ENCODE data around the gene SV2A. TPM values are rescaled to one million over a fixed set of nuclear protein-coding genes. Genes with fewer than 3 reads are reported as not detected.

The SV2A gene
- total RNA-seq, 1 experiment from 2014 or later = not detected

GRCh38 chr1:149927056-149927562 lies 9.5 kb upstream of the SV2A start:
- Histone ChIP-seq H3K79me2 (ENCODE audit: low read length) (peaks cover 17% of the 10 kb centered on the region), H2AFZ (ENCODE audit: low read length) (no peak overlapping the region)

GRCh38 chr1:149926296-149926695 lies 8.7 kb upstream of the SV2A start:
- Histone ChIP-seq H3K9me2 (replicated peaks; ENCODE audit: insufficient read depth, low read length) (no peaks in the 10 kb centered on the region), H2AFZ (ENCODE audit: low read length) (no peak overlapping the region), H4K20me1 (ENCODE audit: insufficient read depth, low read depth, low read length) (peaks cover 19% of the 10 kb centered on the region), H3K79me2 (ENCODE audit: low read length) (peaks cover 17% of the 10 kb centered on the region), H3K4me2 (ENCODE audit: low read depth, low read length, poor library complexity, severe bottlenecking) (peak overlapping the region; percentile 97), H3K4me3 (ENCODE audit: low read length) (peak overlapping the region; percentile 74), H3K9ac (ENCODE audit: low read length) (peak overlapping the region; percentile 94; the same call in 1 of the 2 replicates), H3K4me1 (ENCODE audit: low read length) (peaks cover 21% of the 10 kb centered on the region), H3K9me3 (ENCODE audit: low read length) (no peaks in the 10 kb centered on the region), H3K27me3 (ENCODE audit: low read length) (no peaks in the 10 kb centered on the region), H3K36me3 (ENCODE audit: insufficient read depth, low read length) (peaks cover 42% of the 10 kb centered on the region), H3K27ac (ENCODE audit: low read length) (no peak overlapping the region)
- DNase-seq = no peak

More at GRCh38 chr1:149927056-149927562, 9.5 kb upstream of the SV2A start:
- Histone ChIP-seq H4K20me1 (ENCODE audit: insufficient read depth, low read depth, low read length) (peaks cover 19% of the 10 kb centered on the region), H3K36me3 (ENCODE audit: insufficient read depth, low read length) (peaks cover 42% of the 10 kb centered on the region), H3K4me3 (ENCODE audit: low read length) (peak overlapping the region; percentile 74), H3K4me1 (ENCODE audit: low read length) (peaks cover 21% of the 10 kb centered on the region), H3K27me3 (ENCODE audit: low read length) (no peaks in the 10 kb centered on the region), H3K9ac (ENCODE audit: low read length) (peak overlapping the region; percentile 94), H3K4me2 (ENCODE audit: low read depth, low read length, poor library complexity, severe bottlenecking) (peak overlapping the region; percentile 97), H3K27ac (ENCODE audit: low read length) (no peak overlapping the region; the same call in 1 of the 2 replicates), H3K9me2 (replicated peaks; ENCODE audit: insufficient read depth, low read length) (no peaks in the 10 kb centered on the region), H3K9me3 (ENCODE audit: low read length) (no peaks in the 10 kb centered on the region)
- no peak for DNase-seq

- no peaks in the 10 kb centered on the region for H3K27me3 ChIP-seq (ENCODE audit: low read length)
- peaks cover 19% of the 10 kb centered on the region for H4K20me1 ChIP-seq (ENCODE audit: insufficient read depth, low read depth, low read length)
- no peak overlapping the region for H3K9ac ChIP-seq (ENCODE audit: low read length)
- H3K36me3 ChIP-seq (ENCODE audit: insufficient read depth, low read length) = peaks cover 42% of the 10 kb centered on the region
- no peak overlapping the region for H2AFZ ChIP-seq (ENCODE audit: low read length)
- no peaks in the 10 kb centered on the region for H3K9me3 ChIP-seq (ENCODE audit: low read length)
- no peaks in the 10 kb centered on the region for H3K9me2 ChIP-seq (replicated peaks; ENCODE audit: insufficient read depth, low read length)
- peaks cover 17% of the 10 kb centered on the region for H3K79me2 ChIP-seq (ENCODE audit: low read length)
- H3K4me1 ChIP-seq (ENCODE audit: low read length) = peaks cover 21% of the 10 kb centered on the region
- no peak for DNase-seq
- no peak overlapping the region for H3K4me3 ChIP-seq (ENCODE audit: low read length)
- H3K4me2 ChIP-seq (ENCODE audit: low read depth, low read length, poor library complexity, severe bottlenecking) = no peak overlapping the region
- no peak overlapping the region for H3K27ac ChIP-seq (ENCODE audit: low read length)
These were observed 8.1 kb upstream of the SV2A start for GRCh38 chr1:149925751-149926150.

- H3K4me1 ChIP-seq (ENCODE audit: low read length) = peaks cover 21% of the 10 kb centered on the region
- H3K9me3 ChIP-seq (ENCODE audit: low read length) = no peaks in the 10 kb centered on the region
- H3K27me3 ChIP-seq (ENCODE audit: low read length) = no peaks in the 10 kb centered on the region
- no peaks in the 10 kb centered on the region for H3K9me2 ChIP-seq (replicated peaks; ENCODE audit: insufficient read depth, low read length)
- peaks cover 19% of the 10 kb centered on the region for H4K20me1 ChIP-seq (ENCODE audit: insufficient read depth, low read depth, low read length)
- no peak overlapping the region for H3K27ac ChIP-seq (ENCODE audit: low read length)
- peaks cover 42% of the 10 kb centered on the region for H3K36me3 ChIP-seq (ENCODE audit: insufficient read depth, low read length)
- H2AFZ ChIP-seq (ENCODE audit: low read length) = no peak overlapping the region
- H3K4me2 ChIP-seq (ENCODE audit: low read depth, low read length, poor library complexity, severe bottlenecking) = no peak overlapping the region
- no peak for DNase-seq
- H3K4me3 ChIP-seq (ENCODE audit: low read length) = no peak overlapping the region
- H3K9ac ChIP-seq (ENCODE audit: low read length) = no peak overlapping the region
- peaks cover 17% of the 10 kb centered on the region for H3K79me2 ChIP-seq (ENCODE audit: low read length)
These were observed 7.7 kb upstream of the SV2A start for GRCh38 chr1:149925345-149925744.

GRCh38 chr1:149923626-149924025 lies 6.0 kb upstream of the SV2A start:
- H3K27me3 ChIP-seq (ENCODE audit: low read length) = no peaks in the 10 kb centered on the region
- no peak overlapping the region for H3K27ac ChIP-seq (ENCODE audit: low read length)
- DNase-seq = no peak
- H2AFZ ChIP-seq (ENCODE audit: low read length) = no peak overlapping the region
- peaks cover 19% of the 10 kb centered on the region for H4K20me1 ChIP-seq (ENCODE audit: insufficient read depth, low read depth, low read length)
- H3K4me2 ChIP-seq (ENCODE audit: low read depth, low read length, poor library complexity, severe bottlenecking) = no peak overlapping the region
- no peak overlapping the region for H3K9ac ChIP-seq (ENCODE audit: low read length)
- peaks cover 17% of the 10 kb centered on the region for H3K79me2 ChIP-seq (ENCODE audit: low read length)
- peaks cover 42% of the 10 kb centered on the region for H3K36me3 ChIP-seq (ENCODE audit: insufficient read depth, low read length)
- no peak overlapping the region for H3K4me3 ChIP-seq (ENCODE audit: low read length)
- H3K9me3 ChIP-seq (ENCODE audit: low read length) = no peaks in the 10 kb centered on the region
- peaks cover 16% of the 10 kb centered on the region for H3K4me1 ChIP-seq (ENCODE audit: low read length)
- no peaks in the 10 kb centered on the region for H3K9me2 ChIP-seq (replicated peaks; ENCODE audit: insufficient read depth, low read length)

- Histone ChIP-seq H2AFZ (ENCODE audit: low read length) (no peak overlapping the region), H3K4me3 (ENCODE audit: low read length) (no peak overlapping the region), H3K4me2 (ENCODE audit: low read depth, low read length, poor library complexity, severe bottlenecking) (no peak overlapping the region), H4K20me1 (ENCODE audit: insufficient read depth, low read depth, low read length) (no peaks in the 10 kb centered on the region), H3K9ac (ENCODE audit: low read length) (no peak overlapping the region), H3K27ac (ENCODE audit: low read length) (no peak overlapping the region), H3K36me3 (ENCODE audit: insufficient read depth, low read length) (no peaks in the 10 kb centered on the region), H3K79me2 (ENCODE audit: low read length) (no peaks in the 10 kb centered on the region), H3K9me2 (replicated peaks; ENCODE audit: insufficient read depth, low read length) (no peaks in the 10 kb centered on the region), H3K9me3 (ENCODE audit: low read length) (no peaks in the 10 kb centered on the region), H3K4me1 (ENCODE audit: low read length) (no peaks in the 10 kb centered on the region), H3K27me3 (ENCODE audit: low read length) (no peaks in the 10 kb centered on the region)
- DNase-seq = no peak
These were observed 769 bp downstream of the SV2A start for GRCh38 chr1:149916898-149917252.

GRCh38 chr1:149916193-149916897 lies 1.3 kb downstream of the SV2A start:
- Histone ChIP-seq H3K4me2 (ENCODE audit: low read depth, low read length, poor library complexity, severe bottlenecking) (no peak overlapping the region), H3K4me1 (ENCODE audit: low read length) (no peaks in the 10 kb centered on the region), H3K9me2 (replicated peaks; ENCODE audit: insufficient read depth, low read length) (no peaks in the 10 kb centered on the region), H3K27me3 (ENCODE audit: low read length) (no peaks in the 10 kb centered on the region), H3K4me3 (ENCODE audit: low read length) (no peak overlapping the region), H3K27ac (ENCODE audit: low read length) (no peak overlapping the region), H4K20me1 (ENCODE audit: insufficient read depth, low read depth, low read length) (no peaks in the 10 kb centered on the region), H3K9me3 (ENCODE audit: low read length) (no peaks in the 10 kb centered on the region), H3K79me2 (ENCODE audit: low read length) (no peaks in the 10 kb centered on the region), H2AFZ (ENCODE audit: low read length) (no peak overlapping the region), H3K36me3 (ENCODE audit: insufficient read depth, low read length) (no peaks in the 10 kb centered on the region), H3K9ac (ENCODE audit: low read length) (no peak overlapping the region)
- DNase-seq = no peak

GRCh38 chr1:149915429-149916192 lies 2.0 kb downstream of the SV2A start:
- Histone ChIP-seq H3K9me2 (replicated peaks; ENCODE audit: insufficient read depth, low read length) (no peaks in the 10 kb centered on the region), H3K36me3 (ENCODE audit: insufficient read depth, low read length) (no peaks in the 10 kb centered on the region), H3K4me2 (ENCODE audit: low read depth, low read length, poor library complexity, severe bottlenecking) (no peak overlapping the region), H3K79me2 (ENCODE audit: low read length) (no peaks in the 10 kb centered on the region), H3K4me1 (ENCODE audit: low read length) (no peaks in the 10 kb centered on the region), H4K20me1 (ENCODE audit: insufficient read depth, low read depth, low read length) (no peaks in the 10 kb centered on the region), H3K27ac (ENCODE audit: low read length) (no peak overlapping the region), H3K27me3 (ENCODE audit: low read length) (no peaks in the 10 kb centered on the region), H2AFZ (ENCODE audit: low read length) (no peak overlapping the region), H3K9me3 (ENCODE audit: low read length) (no peaks in the 10 kb centered on the region), H3K9ac (ENCODE audit: low read length) (no peak overlapping the region), H3K4me3 (ENCODE audit: low read length) (no peak overlapping the region)
- DNase-seq = no peak
